PC-3 (cell line): ENCODE results near the gene GSK3B. TPM values are rescaled to one million over a fixed set of nuclear protein-coding genes. Genes with fewer than 3 reads are reported as not detected.
A peak's percentile ranks its signal among the peaks of the same experiment; 100 is the strongest.

ENCODE experiments used
- ATAC-seq: fragments of 200-7000 bp; cut with Tn5 transposase; 2 replicates; pipeline ENCODE4 v1.9.1; 2020; ENCODE audit warnings: mild to moderate bottlenecking, moderate library complexity
- BruUV-seq: library from RNA; stranded (reverse); fragments of 400-500 nt; replicated peaks from 2 replicates; lab custom pipeline; 2021; lab: Mats Ljungman, UMichigan
- CTCF ChIA-PET: fragments of 300-600 bp; sonication (Branson Sonifier 250); formaldehyde crosslinking; loops from one replicate; lab custom pipeline; 2022; ENCODE audit warnings: antibody characterized with exemption; lab: Charles Lee
- POLR2A ChIA-PET: fragments of 300-600 bp; sonication (Branson Sonifier 250); formaldehyde crosslinking; loops from one replicate; lab custom pipeline; 2022; ENCODE audit warnings: antibody characterized with exemption; ENCODE audit not compliant: unreplicated experiment; lab: Charles Lee
- DNase-seq: peaks from one replicate; pipeline ENCODE4 v3.0.0-alpha.2; 2015
- H2AFZ ChIP-seq: fragments of 300-600 bp; sonication (generic); 2 replicates; pipeline ENCODE4 v1.6.0; 2016; ENCODE audit warnings: antibody characterized with exemption, low read length
- H3F3A ChIP-seq: fragments of 300-600 bp; sonication (generic); one replicate; pipeline ENCODE4 v1.6.0; 2017; ENCODE audit warnings: antibody characterized with exemption, low read length, control low read depth, mild to moderate bottlenecking; ENCODE audit not compliant: unreplicated experiment
- H3K27ac ChIP-seq: fragments of 300-600 bp; sonication (generic); 2 replicates; pipeline ENCODE4 v1.5.1; 2016; ENCODE audit warnings: mild to moderate bottlenecking, low read length
- H3K27me3 ChIP-seq: fragments of 300-600 bp; sonication (generic); 2 replicates; pipeline ENCODE4 v1.6.1; 2016; ENCODE audit warnings: low read length, mixed read lengths
- H3K36me3 ChIP-seq: fragments of 300-600 bp; sonication (generic); 2 replicates; pipeline ENCODE4 v1.6.1; 2016; ENCODE audit warnings: low read depth, mixed run types, low read length, mixed read lengths
- H3K4me1 ChIP-seq: fragments of 300-600 bp; sonication (generic); 2 replicates; pipeline ENCODE4 v1.5.1; 2016; ENCODE audit warnings: low read length; ENCODE audit not compliant: insufficient read depth
- H3K4me2 ChIP-seq: fragments of 300-600 bp; sonication (generic); 2 replicates; pipeline ENCODE4 v1.6.0; 2016; ENCODE audit warnings: low read length
- H3K4me3 ChIP-seq: fragments of 300-600 bp; sonication (generic); 2 replicates; pipeline ENCODE4 v1.5.1; 2016; ENCODE audit warnings: mild to moderate bottlenecking, low read length, mixed read lengths
- H3K79me2 ChIP-seq: fragments of 300-600 bp; sonication (generic); 2 replicates; pipeline ENCODE4 v1.6.1; 2017; ENCODE audit warnings: low read length, mixed read lengths
- H3K9ac ChIP-seq: fragments of 300-600 bp; sonication (generic); 2 replicates; pipeline ENCODE4 v1.6.0; 2016; ENCODE audit warnings: mild to moderate bottlenecking, low read length
- H3K9me2 ChIP-seq: fragments of 300-600 bp; sonication (generic); replicated peaks from 2 replicates; pipeline ENCODE4 v1.6.1; 2016; ENCODE audit warnings: mixed run types, low read length, mixed read lengths
- H3K9me3 ChIP-seq: fragments of 300-600 bp; sonication (generic); 2 replicates; pipeline ENCODE4 v1.6.1; 2016; ENCODE audit warnings: low read length, mixed read lengths
- H4K20me1 ChIP-seq: fragments of 300-600 bp; sonication (generic); 2 replicates; pipeline ENCODE4 v1.6.1; 2016; ENCODE audit warnings: low read length, mixed read lengths
- EZH2 ChIP-seq: fragments of 300-600 bp; sonication (generic); IDR thresholded peaks from one replicate; pipeline ENCODE4 v1.6.1; 2017; ENCODE audit warnings: antibody characterized with exemption, mild to moderate bottlenecking, low read length; ENCODE audit not compliant: unreplicated experiment
- EZH2phosphoT487 ChIP-seq: fragments of 300-600 bp; sonication (generic); IDR thresholded peaks from 2 replicates; pipeline ENCODE4 v1.6.1; 2018; ENCODE audit warnings: mild to moderate bottlenecking, antibody characterized with exemption, low read length, borderline replicate concordance
- intact Hi-C: fragments of 100-400 bp; cut with micrococcal nuclease; formaldehyde crosslinking; loops from 2 replicates; pipeline ENCODE4 v1.9.0; 2023
- total RNA-seq: library from RNA; depleted of rRNA; stranded (reverse); fragments of >200 nt; gene quantifications from 2 replicates; pipeline ENCODE4 v1.2.3, GENCODE V29; 2014
- TF ChIP-seq, protein P1 (sequence below): fragments of 300-600 bp; sonication (generic); conservative IDR thresholded peaks from 2 replicates; pipeline ENCODE4 v1.5.1; 2017; ENCODE audit warnings: antibody characterized with exemption, low read depth, mild to moderate bottlenecking, low read length

The GSK3B gene
- total RNA-seq, 1 experiment from 2014 or later: 55.8 TPM

DNA sequence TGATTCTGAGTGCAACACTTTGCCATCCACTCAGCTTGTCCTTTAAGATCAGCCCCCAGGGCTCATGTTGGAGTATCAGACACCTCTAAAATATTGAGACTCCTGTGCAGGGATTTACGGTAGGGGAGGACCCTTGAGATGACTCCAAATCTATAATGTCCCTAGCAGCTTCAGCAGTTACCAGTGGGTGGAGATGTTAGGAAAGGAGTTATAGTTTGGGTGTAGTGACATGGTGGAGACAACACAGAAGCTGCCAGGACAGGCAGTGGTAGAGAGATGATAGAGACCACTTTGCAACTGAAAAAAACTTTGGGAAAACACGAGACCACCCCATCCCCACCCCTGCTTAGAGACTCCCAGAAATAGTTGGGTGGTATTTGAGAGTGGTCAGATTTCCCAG lies 43.3 kb upstream of the GSK3B start:
- H3K79me2 ChIP-seq: no peaks in the 10 kb centered on the region
- H3K27me3 ChIP-seq: no peaks in the 10 kb centered on the region
- ATAC-seq (peak; percentile 50; the same call in 1 of the 2 replicates), DNase-seq (no peak)
- TF ChIP-seq EZH2phosphoT487: no peak
- TF ChIP-seq, protein P1, sequence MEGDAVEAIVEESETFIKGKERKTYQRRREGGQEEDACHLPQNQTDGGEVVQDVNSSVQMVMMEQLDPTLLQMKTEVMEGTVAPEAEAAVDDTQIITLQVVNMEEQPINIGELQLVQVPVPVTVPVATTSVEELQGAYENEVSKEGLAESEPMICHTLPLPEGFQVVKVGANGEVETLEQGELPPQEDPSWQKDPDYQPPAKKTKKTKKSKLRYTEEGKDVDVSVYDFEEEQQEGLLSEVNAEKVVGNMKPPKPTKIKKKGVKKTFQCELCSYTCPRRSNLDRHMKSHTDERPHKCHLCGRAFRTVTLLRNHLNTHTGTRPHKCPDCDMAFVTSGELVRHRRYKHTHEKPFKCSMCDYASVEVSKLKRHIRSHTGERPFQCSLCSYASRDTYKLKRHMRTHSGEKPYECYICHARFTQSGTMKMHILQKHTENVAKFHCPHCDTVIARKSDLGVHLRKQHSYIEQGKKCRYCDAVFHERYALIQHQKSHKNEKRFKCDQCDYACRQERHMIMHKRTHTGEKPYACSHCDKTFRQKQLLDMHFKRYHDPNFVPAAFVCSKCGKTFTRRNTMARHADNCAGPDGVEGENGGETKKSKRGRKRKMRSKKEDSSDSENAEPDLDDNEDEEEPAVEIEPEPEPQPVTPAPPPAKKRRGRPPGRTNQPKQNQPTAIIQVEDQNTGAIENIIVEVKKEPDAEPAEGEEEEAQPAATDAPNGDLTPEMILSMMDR: peak; percentile 32; the same call in 1 of the 2 replicates
- no peak for TF ChIP-seq EZH2
- intact Hi-C loops: no loop called here
- no peak overlapping the region for H2AFZ ChIP-seq
- H3K36me3 ChIP-seq: no peaks in the 10 kb centered on the region
- ChIA-PET POLR2A (no interaction called here), CTCF (no interaction called here)
- H3K4me3 ChIP-seq: no peak overlapping the region
- H3K4me1 ChIP-seq: peaks cover 13% of the 10 kb centered on the region
- no peaks in the 10 kb centered on the region for H4K20me1 ChIP-seq
- H3K9ac ChIP-seq: no peak overlapping the region
- H3K27ac ChIP-seq: no peak overlapping the region
- no peaks in the 10 kb centered on the region for H3F3A ChIP-seq
- no peaks in the 10 kb centered on the region for H3K9me2 ChIP-seq
- no peak overlapping the region for H3K4me2 ChIP-seq
- H3K9me3 ChIP-seq: no peaks in the 10 kb centered on the region
- no TSS peak for BruUV-seq

DNA sequence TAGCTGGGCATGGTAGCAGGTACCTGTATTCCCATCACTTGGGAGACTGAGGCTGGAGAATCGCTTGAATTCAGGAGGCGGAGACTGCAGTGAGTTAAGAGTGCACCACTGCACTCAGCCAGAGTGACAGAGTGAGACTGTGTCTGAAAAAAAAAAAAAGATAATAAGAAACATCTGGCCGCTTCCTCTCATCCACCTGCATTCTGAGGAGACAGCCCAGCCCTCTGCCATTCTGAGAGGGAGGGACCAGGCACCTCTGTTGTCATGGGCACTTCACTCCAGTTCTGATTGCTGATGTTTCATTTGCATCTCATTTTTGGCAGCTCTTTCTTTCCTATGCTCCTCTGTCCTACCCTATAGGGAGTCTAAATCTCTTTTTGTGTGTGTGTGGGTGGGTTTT lies 36.4 kb upstream of the GSK3B start:
- Histone ChIP-seq H3K9me2 (no peaks in the 10 kb centered on the region), H3K79me2 (no peaks in the 10 kb centered on the region), H3K27me3 (no peaks in the 10 kb centered on the region), H3K36me3 (no peaks in the 10 kb centered on the region), H3K27ac (no peak overlapping the region), H3K4me3 (no peak overlapping the region), H3K4me2 (no peak overlapping the region), H2AFZ (no peak overlapping the region), H3F3A (no peaks in the 10 kb centered on the region), H3K9ac (no peak overlapping the region), H4K20me1 (no peaks in the 10 kb centered on the region), H3K4me1 (peaks cover 19% of the 10 kb centered on the region), H3K9me3 (no peaks in the 10 kb centered on the region)
- intact Hi-C loops: no loop called here
- TF ChIP-seq, protein P1: no peak
- TF ChIP-seq EZH2phosphoT487: no peak
- no peak for TF ChIP-seq EZH2
- no TSS peak for BruUV-seq
- ChIA-PET POLR2A (no interaction called here), CTCF (no interaction called here)
- ATAC-seq (no peak), DNase-seq (no peak)

DNA sequence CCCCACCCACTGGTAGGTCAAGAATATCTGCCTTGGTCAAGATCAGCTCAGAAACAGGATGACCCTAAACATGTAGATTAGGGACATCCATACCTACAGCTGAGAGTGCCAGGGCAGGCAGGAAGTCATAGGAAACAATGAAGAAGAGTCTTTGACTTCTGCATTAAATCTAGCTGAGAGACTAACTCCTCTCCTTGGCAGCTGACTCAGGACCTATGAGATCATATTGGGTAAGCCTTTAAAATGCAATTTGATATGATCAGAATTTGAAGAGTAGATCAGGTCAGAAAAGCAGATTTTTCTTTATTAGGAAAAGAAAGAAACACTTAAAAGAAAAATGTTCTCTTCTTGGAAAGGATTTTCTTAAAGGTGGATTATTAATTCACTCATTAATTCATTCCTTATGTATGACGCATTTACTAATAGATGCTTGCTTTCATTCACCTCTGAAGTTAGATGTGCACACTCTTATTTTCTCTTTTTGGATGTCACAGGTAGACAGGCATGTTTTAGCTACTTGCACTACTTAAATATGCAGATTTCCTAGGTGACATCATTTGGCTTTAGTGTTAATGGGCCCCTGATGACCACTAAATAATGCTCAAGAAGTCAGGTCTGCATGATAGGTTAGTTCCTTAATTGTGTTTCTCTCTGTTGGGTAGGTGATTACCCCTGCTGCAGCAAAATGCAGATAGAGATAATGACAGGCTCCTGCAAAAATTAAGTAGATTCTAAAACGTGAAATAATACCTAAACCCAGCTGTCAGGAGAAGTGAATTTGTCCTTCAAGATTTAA lies 35.7 kb upstream of the GSK3B start:
- no peak overlapping the region for H3K4me3 ChIP-seq
- ATAC-seq: peak; percentile 84

More for the DNA sequence above, 35.7 kb upstream of the GSK3B start:
- no peaks in the 10 kb centered on the region for H3K9me2 ChIP-seq
- no TSS peak for BruUV-seq
- no peaks in the 10 kb centered on the region for H3K79me2 ChIP-seq
- H3K9ac ChIP-seq: no peak overlapping the region
- H3K4me1 ChIP-seq: peaks cover 12% of the 10 kb centered on the region
- no peaks in the 10 kb centered on the region for H3K9me3 ChIP-seq
- no peak overlapping the region for H2AFZ ChIP-seq
- 0 out of 2 replicates have a peak overlapping the region, but pooled peaks have one; percentile 2 for H3K4me2 ChIP-seq
- CTCF ChIA-PET: no interaction called here
- no peaks in the 10 kb centered on the region for H3K36me3 ChIP-seq
- TF ChIP-seq EZH2: no peak
- TF ChIP-seq, protein P1: no peak
- TF ChIP-seq EZH2phosphoT487: no peak
- H3K27me3 ChIP-seq: no peaks in the 10 kb centered on the region
- H4K20me1 ChIP-seq: no peaks in the 10 kb centered on the region
- no peak overlapping the region for H3K27ac ChIP-seq
- POLR2A ChIA-PET: no interaction called here
- intact Hi-C loops: no loop called here
- peak; percentile 72 for DNase-seq
- H3F3A ChIP-seq: no peaks in the 10 kb centered on the region
